Esophagus muscularis mucosa (tissue), 3 donors: ENCODE data around the gene SH3D19.

Experiments
- CTCF ChIP-seq, 3 experiments: fragments of 200-600 bp in 2 of 3; fragments of 450-650 bp in 1 of 3; sonication (generic) in 2 of 3; IDR thresholded peaks; one replicate each; pipeline ENCODE4 v1.5.1; 2017 to 2019; ENCODE audit warnings: antibody characterized with exemption in 3 of 3, mild to moderate bottlenecking in 2 of 3, moderate library complexity in 1 of 3
- POLR2A ChIP-seq: fragments of 450-650 bp; IDR thresholded peaks from one replicate; pipeline ENCODE4 v1.6.1; 2017; ENCODE audit warnings: antibody characterized with exemption, moderate library complexity, mild to moderate bottlenecking, low read depth
- POLR2AphosphoS5 ChIP-seq, 2 donors: sonication (generic); formaldehyde crosslinking; IDR thresholded peaks; one replicate each; pipeline ENCODE4 v1.6.1; 2017; ENCODE audit warnings: antibody characterized with exemption in 2 of 2

GRCh38 chr4:151292038-151292437 is 33.4 kb downstream of the SH3D19 start:
- no peak for TF ChIP-seq POLR2A
- no peak for TF ChIP-seq CTCF (IDR thresholded peaks at IDR 0.05)
- no peak for TF ChIP-seq POLR2AphosphoS5 (IDR thresholded peaks at IDR 0.05)
